ENCODE data around the gene DHRS1.

Gene DHRS1

GRCh38 chr14:24282736-24283135 is 16.8 kb downstream of the DHRS1 start:
- DNase-seq (ENCODE audit: low spot score) = no peak

GRCh38 chr14:24281636-24282035 is 17.9 kb downstream of the DHRS1 start:
- DNase-seq (ENCODE audit: low spot score) = no peak

DNA sequence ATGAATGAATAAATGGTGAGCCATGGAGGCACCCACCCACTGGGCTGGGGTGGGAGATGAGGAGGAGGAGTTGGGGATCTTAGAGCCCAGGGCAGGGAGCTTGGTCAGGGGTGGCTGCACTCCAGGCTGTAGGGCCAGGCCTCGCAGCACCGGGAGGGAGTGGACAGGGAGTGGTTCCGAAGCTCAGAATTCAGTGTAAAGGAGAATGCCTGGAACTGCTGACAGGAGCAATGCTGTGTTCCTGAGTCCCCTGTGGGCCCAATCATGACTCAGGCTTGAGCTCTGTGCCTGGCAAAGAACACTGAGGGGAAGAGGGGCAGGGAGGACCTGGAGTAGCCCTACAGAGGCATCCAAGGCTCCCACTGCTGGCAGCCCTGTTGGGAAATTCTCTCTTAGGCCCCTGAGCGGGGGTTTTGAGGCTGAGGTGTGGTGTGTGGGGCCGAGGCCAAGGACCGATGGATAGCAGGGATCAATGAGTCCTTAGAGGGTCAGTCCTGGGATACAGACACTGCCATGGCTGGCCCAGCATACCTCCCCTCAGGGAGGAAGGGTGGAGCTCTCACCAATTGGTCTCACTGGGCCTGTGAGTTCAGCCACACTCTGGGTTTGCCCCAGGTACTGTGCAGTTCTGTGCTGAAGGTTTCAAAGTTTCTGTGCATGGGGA is 18.7 kb downstream of the DHRS1 start:
- DNase-seq (ENCODE audit: low spot score) = no peak

DNA sequence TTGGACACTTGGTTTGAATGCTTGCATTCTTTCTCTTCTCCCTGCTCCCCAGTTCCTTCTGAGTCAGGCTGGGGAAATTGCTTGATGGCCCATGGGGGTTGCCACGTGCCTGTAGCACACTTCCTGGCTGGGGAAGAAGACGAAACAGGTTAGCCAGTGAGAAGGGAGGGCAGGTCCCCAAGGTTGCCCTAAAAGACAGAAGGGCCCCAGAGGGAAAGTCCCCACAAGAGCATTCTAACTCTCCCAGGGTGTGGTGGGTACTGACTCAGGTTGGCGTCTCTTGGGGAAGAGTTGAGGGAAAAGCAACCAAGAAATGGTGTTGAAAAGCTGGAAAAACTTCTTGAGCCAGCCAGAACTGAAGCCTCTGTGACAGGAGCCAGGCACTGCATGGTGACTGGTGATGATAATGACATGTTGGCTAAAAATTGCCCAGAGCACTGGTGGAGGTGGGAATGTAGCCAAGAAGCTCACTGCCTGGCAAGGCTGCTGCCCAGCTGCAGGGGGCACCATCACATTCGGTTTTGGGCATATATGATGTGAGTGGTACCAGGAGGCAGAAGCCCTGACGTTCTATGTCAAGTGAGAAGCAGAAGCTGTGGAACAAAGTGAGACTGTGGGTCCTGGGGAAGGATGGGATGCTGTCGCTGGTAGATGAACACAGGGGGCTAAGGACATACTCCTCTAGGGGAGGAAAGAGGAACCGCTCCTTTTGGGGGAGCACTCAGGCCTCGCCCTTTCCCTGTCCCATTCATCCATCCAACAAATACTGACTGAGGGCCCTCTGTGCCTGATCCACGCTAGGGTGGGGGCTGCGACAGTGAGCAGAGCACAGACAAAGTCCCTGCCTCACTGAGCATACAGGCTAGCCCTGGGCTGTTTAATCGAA is 20.0 kb downstream of the DHRS1 start:
- DNase-seq (ENCODE audit: low spot score) = peak; percentile 72

- no peak for DNase-seq (ENCODE audit: low spot score)
Measured at GRCh38 chr14:24278424-24278823, 21.2 kb downstream of the DHRS1 start.

DNA sequence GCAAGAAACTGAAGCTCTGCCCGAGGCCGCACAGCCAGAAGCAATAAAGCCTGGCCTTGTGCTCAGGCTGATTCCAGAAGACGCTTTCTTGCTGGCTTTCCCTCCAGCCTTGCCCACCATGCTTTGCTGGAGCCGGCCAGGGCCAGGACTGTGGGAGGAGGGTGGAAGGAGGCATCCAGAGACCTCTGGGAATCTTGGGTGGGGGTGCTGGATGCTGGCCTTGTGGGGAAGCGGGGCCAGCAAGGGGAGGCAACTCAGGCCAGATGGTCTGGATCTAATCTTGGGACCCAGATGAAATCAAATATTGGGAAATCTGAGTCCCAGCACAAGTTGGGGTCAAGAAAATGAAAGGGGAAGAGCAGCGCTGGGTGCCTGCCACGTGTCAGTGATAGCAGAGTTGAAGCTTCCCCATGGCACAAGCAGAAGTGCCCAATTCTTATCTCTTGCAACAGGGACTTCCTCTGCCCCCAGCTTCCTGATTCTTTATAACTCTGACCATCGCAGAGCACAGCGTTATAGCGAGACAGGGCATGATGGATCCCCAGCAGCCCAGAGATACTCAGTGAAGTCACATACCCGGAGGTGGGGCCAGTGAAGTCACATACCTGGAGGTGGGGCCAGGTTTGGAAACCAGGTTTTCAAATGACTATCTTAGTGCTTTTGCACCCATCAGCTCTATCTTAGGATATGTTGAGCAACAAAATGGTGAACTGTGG is 21.8 kb downstream of the DHRS1 start:
- DNase-seq (ENCODE audit: low spot score) = no peak

- DNase-seq (ENCODE audit: low spot score) = no peak
Measured at GRCh38 chr14:24277071-24277470, 22.5 kb downstream of the DHRS1 start.

DNA sequence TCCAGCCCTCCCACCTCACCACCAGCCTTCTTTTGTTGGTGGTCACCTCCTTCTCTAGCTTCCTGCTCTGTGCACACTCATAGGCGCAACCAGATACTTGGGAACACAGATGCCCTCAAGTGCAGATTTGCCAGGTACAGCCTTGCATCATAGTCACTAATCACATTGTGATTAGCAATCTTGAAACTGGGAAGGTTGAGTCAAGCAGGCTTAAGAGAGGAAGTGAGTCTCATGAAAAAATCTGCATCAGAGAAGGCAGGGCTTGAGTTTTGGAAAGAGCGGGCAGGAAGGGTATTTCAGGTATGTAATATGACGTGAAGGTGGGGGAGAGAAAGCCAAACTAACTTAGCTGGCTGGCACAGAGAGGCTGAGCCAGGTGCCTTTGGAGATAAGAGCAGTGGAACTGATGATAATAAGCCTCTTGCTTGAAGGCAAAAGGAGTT is 25.5 kb downstream of the DHRS1 start:
- DNase-seq (ENCODE audit: low spot score) = peak; percentile 91

DNA sequence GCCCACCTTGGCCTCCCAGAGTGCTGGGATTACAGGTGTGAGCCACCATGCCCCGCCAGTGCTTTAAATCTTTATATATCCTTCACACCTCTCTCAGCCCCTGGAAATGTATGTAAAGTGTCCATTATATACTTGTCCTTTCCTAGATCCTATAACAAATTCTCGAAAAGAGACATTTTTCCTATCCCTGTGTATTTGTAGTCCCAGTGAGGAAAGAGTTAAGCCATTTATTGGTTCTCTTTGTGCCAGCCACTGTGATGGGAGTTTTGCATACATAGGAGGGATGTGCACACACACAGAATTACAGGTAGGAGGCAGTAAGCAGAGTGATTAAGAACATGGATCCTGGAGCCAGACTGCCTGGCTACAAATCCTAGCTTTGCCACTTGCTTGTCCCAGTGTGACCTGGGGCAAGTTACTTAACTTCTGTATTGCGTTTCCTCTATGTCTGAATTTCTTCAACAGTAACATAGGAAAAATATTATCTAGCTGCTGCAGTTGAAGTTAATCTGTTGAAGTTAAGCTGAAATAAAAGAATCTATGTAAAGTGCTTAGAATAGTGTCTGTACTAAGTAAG is 26.1 kb downstream of the DHRS1 start:
- peak; percentile 41 for DNase-seq (ENCODE audit: low spot score)

GRCh38 chr14:24272467-24272866 is 27.1 kb downstream of the DHRS1 start:
- no peak for DNase-seq (ENCODE audit: low spot score)

GRCh38 chr14:24271834-24272263 is 27.7 kb downstream of the DHRS1 start:
- no peak for DNase-seq (ENCODE audit: low spot score)

DNA sequence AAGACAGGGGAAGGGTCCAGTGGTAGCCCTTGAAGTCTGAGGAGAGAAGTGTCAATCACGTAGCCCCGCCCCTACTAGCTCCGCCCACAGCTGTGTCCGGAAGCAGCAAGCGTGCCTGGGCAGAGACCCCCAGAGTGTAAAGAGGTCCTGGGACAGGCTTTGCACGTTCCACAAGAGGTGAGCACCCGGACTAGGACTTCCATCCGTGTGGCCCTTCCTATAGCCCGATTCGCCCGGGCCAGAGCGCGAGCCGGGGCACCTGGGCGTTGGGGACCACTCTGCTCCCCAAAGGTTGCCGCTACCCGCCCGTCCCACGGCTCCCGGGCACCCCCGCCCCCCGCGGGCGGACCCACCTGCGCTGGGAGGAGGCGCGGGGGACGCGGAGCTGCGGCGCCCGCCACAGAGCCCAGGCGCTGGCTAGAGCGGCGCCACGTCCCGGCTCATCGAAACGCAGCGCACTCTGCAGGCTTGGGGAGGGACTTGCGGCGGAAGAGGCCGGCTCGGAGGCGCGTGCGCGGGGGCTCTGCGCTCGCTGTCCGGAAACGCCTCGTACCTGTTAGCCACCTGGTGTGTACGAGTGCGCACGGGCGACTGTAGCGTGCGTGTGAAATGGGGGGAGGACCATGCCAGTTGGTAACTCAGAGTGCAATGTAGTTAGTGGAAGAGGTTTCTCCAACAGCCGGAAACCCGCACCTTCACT is 28.3 kb downstream of the DHRS1 start, which contains the start of gene RABGGTA:
Gene RABGGTA (minus strand): TSS at position 464 of the 700 bp plus-strand sequence. CDS start 482 bp downstream, outside the sequence.
- DNase-seq (ENCODE audit: low spot score) = peak; percentile 93

- DNase-seq (ENCODE audit: low spot score) = no peak
Measured at GRCh38 chr14:24270537-24271133, 28.9 kb downstream of the DHRS1 start.

DNA sequence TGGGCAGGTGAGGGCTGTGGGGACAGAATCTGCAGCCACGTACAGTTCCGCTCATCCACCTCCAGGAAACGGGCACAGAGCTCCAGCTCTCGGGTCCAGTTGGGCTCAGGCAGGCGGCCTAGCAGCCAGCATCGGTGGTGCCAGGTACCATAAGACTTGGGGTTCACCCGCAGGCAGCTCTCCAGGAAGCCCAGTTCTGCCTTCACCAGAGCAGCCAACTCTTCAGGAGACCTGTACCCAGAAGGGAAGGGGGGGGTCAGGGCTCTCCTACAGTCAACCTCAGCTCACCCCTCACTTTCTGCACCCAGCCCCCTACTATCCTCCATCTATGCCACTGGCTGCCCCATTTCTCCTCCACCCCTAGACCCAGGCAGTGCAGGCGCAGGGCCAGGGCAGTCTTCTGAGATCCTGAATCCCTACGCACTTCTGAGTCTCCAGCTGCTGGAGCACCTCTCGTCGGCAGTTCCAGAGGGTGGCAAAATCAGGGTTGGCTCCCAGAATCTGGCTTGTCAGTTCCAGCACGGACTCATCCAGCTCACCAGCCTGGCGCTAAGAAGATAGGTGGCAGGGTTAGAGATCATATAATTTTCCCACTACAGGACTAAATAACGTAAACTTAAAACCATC is 29.6 kb downstream of the DHRS1 start:
- DNase-seq (ENCODE audit: low spot score) = no peak

- no peak for DNase-seq (ENCODE audit: low spot score)
Measured at GRCh38 chr14:24269368-24269767, 30.2 kb downstream of the DHRS1 start.

DNA sequence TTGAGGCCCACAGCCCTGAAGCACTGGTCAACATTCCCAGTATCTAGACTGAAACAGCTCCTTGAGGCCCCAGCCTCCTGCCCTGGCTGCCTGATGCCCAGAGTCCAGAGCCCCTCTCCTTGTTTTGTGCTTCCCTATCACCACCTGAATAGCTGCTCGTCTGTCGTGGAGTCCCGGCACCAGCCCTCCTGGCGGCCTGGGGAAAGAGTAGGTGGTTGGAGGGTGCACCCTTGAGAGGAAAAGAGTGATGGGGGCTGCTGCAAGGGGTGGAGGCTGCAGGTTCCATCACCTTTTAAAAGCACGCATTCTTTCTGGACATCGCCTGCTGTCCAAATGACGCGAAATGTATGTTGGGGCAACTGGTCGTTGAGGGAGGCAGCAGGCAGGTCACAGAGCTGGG is 31.4 kb downstream of the DHRS1 start:
- no peak for DNase-seq (ENCODE audit: low spot score)

DNA sequence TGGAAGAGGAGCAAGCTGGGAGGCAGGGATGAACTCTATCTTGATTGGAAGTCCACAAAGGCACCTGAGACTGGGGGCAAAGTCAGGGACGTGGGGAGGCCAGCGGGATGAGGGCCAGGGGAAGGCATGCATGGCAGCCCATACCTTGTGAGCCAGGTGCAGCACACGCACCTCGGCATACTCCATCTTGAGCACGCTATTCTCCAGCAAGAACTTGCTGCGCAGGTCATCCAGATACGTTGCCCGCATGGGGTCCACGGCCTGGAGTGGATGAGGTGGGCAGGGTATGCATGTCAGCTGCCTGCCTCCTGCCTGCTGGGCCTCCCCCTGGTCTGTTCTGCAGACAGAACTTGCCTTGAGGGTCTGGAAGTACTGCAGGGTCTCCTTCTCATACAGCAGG is 32.1 kb downstream of the DHRS1 start:
- no peak for DNase-seq (ENCODE audit: low spot score)

GRCh38 chr14:24266344-24267244 is 33.0 kb downstream of the DHRS1 start:
- DNase-seq (ENCODE audit: low spot score) = no peak

DNA sequence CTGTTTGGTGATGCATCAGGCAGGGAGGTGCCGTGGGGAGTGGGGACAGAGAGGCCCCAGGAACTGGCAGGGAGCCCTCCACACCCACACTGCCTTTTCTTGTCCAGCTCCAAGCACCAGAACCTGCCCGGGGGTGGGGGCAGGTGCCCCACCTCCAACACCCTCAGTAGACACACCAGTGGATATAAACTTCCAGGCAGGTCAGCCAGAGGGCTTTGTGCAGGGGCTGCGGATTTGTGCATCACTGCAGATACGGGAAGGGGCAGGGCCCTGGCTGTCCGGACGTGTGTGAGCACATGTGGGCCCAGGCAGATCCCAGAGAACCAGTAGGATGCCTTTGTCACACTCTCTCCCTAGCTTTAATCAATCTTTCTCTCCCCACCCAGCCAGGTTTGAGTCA is 35.3 kb downstream of the DHRS1 start:
- no peak for DNase-seq (ENCODE audit: low spot score)

DNA sequence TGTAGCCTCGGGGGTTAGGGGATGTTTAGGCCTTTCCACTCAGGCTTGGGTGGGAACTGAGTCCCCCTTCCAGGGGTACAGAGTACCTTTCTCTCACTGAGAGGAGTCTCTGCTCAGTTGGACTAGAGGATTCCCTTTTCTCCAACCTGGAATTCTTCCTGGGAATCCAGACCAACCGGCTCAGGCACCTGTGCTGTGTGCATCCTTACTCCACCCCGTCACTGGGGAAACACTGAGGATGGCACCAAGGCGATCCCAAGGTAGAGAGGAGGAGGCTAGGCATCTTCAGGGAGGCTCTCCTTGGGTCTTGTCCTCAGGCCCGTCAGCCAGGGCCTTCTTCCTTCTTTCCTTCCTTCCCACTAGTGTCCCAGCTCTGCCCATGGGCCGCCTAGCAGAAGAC is 35.7 kb downstream of the DHRS1 start:
- DNase-seq (ENCODE audit: low spot score) = no peak
